Naive B cell (primary cell): ENCODE measurements around the gene PANK4. TPM values are rescaled to one million over a fixed set of nuclear protein-coding genes. Genes with fewer than 3 reads are reported as not detected.

Experiments used
- ATAC-seq, 2 donors: fragments of 150-1000 bp; cut with Tn5 transposase; 2 replicates each; pipeline ENCODE4 v1.10.0; 2021; ENCODE audit warnings: low read depth in 2 of 2, mild to moderate bottlenecking in 2 of 2, moderate library complexity in 2 of 2
- DNase-seq: peaks from one replicate; pipeline ENCODE4 v3.0.0; 2022
- H3K27ac Mint-ChIP-seq, 6 donors: one replicate each; pipeline ENCODE4 v1.8.0; 2020 to 2022; ENCODE audit warnings: mild to moderate bottlenecking in 6 of 6, mixed read lengths in 6 of 6, moderate library complexity in 5 of 6, inconsistent platforms in 2 of 6
- H3K27me3 Mint-ChIP-seq, 3 donors: one replicate each; pipeline ENCODE4 v1.8.0; 2021 to 2022; ENCODE audit warnings: mixed read lengths in 3 of 3, mild to moderate bottlenecking in 1 of 3
- H3K36me3 Mint-ChIP-seq, 2 donors: one replicate each; pipeline ENCODE4 v1.8.0; 2020 to 2022; ENCODE audit warnings: mixed read lengths in 2 of 2, inconsistent platforms in 1 of 2, mild to moderate bottlenecking in 1 of 2
- H3K4me1 Mint-ChIP-seq, 3 donors: one replicate each; pipeline ENCODE4 v1.8.0; 2020 to 2022; ENCODE audit warnings: mixed read lengths in 3 of 3, inconsistent platforms in 1 of 3, mild to moderate bottlenecking in 1 of 3, moderate library complexity in 1 of 3
- H3K4me3 Mint-ChIP-seq, 8 donors: one replicate each; pipeline ENCODE4 v1.8.0; 2020 to 2022; ENCODE audit warnings: mild to moderate bottlenecking in 8 of 8, mixed read lengths in 8 of 8, moderate library complexity in 8 of 8, inconsistent platforms in 2 of 8
- H3K9me3 Mint-ChIP-seq, 7 donors: one replicate each; pipeline ENCODE4 v1.8.0; 2020 to 2022; ENCODE audit warnings: mixed read lengths in 7 of 7, mild to moderate bottlenecking in 5 of 7, inconsistent platforms in 2 of 7, moderate library complexity in 1 of 7
- polyA plus RNA-seq, 6 donors: library from polyadenylated mRNA; unstranded; fragments of 300-500 nt; fragmentation: Illumina TruSeq; gene quantifications; one replicate each; pipeline ENCODE4 v1.2.3, GENCODE V29; 2021; ENCODE audit warnings: low read depth in 6 of 6

Gene PANK4
- polyA plus RNA-seq, 6 donors from 2014 or later = 8.6 to 22.2 (median 9.9) TPM

DNA sequence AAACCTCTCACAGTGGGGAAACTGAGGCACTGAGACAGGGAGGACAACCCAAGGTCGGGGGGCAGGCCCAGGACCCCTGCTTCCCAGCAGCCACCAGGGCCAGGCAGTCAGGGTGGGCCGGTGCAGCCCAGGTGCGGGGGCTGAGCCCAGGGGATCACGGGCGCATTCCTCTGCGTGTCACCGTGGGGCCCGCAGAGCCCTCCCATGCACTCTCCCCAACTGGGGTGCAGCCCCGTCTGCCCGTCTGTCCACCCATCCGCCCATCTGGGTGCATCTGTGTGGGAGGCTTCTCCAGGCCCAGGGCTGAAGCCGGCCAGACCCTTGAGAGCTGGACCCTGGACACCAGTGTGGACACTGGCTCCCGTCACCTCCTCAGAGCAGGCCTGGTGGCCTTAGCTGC is 53.2 kb downstream of the PANK4 start:
- no peaks in the 10 kb centered on the region for H3K36me3 Mint-ChIP-seq
- peaks cover 5 to 12% (median 9%) of the 10 kb centered on the region in 3 donors for H3K4me1 Mint-ChIP-seq
- peaks cover 0 to 20% (median 7%) of the 10 kb centered on the region in 3 donors for H3K27me3 Mint-ChIP-seq
- H3K27ac Mint-ChIP-seq = no peak overlapping the region
- DNase-seq (no peak), ATAC-seq (no peak)
- H3K9me3 Mint-ChIP-seq = no peaks in the 10 kb centered on the region
- no peak overlapping the region for H3K4me3 Mint-ChIP-seq

DNA sequence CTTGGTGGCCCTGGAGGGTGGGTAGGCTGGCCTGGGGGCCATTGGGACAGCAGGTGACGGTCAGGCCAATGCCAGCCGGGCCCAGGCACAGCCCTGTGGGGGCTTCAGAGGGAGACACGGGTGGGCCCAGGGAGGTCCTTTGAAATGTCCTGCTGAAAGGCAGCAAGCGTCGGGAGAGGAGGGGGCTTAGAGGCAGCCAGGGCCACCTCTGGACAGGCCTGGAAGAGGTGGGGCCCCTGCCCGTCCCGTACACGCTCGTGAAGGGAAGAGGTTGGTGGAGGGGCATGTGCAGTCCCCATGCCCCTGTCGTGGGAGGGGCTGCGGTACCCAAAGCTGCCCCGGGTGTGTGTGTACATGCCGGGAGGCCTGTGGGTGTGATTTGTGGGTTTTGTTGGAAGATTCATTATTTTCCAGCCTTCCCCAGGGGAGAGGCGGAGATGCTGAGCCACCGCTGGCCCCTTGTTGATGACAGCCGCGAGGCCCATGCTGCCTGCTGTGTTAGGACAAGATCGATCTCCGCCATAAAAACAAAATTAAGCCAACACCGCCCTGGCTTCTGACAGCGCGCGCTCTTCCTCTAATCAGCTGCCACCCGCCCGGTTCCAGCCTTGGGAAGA is 53.7 kb downstream of the PANK4 start:
- H3K36me3 Mint-ChIP-seq = no peaks in the 10 kb centered on the region

DNA sequence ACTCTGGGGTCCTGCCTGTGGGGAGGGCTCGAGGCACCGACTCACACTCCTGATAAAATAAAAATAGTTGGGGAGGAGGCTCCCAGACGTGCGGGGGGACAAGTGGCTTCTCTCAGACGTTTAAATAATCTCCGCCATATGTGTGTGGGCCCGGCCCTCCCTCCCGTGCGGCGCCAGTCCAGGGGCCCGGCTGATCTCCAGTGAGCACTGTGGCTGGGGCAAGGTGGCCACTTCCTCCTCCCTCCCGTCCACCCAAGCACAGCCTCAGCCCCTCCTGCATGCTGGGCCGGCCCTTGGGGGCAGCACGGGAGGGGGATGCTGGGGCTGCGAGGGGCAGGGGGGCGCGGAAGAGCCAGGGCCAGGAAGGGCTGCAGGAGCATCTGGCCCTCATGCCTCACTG is 54.3 kb downstream of the PANK4 start:
- Mint-ChIP-seq H3K36me3 (no peaks in the 10 kb centered on the region), H3K27ac (no peak overlapping the region), H3K9me3 (no peaks in the 10 kb centered on the region), H3K27me3 (peaks cover 0 to 22% (median 8%) of the 10 kb centered on the region in 3 donors), H3K4me3 (no peak overlapping the region), H3K4me1 (peaks cover 5 to 12% (median 9%) of the 10 kb centered on the region in 3 donors)
- no peak for DNase-seq
- no peak for ATAC-seq

More for the DNA sequence above, 53.7 kb downstream of the PANK4 start:
- Mint-ChIP-seq H3K4me3 (no peak overlapping the region), H3K27ac (no peak overlapping the region), H3K9me3 (no peaks in the 10 kb centered on the region), H3K4me1 (peaks cover 5 to 12% (median 9%) of the 10 kb centered on the region in 3 donors), H3K27me3 (peaks cover 0 to 22% (median 8%) of the 10 kb centered on the region in 3 donors)
- DNase-seq (no peak), ATAC-seq (no peak)

DNA sequence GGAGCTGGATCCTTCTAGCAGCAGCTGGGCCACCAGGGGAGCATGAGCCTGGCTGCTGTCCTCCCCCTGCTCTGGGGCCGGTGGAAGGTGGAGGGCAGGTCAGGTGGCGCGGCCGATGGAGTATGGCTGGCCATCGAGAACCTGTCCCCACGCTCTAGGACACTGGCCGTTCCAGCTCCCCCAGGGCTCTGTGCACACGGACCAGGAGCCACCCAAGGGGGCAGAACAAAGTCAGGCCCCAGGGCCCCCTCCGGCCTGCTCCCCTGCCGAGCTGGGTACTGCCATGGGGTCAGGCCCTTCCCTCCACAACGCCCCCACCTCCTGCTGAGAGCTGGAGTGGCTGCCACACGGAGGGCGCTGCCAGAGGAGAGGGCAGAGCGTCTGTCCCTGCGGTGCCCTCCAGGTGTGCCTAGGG is 54.8 kb downstream of the PANK4 start:
- Mint-ChIP-seq H3K27ac (no peak overlapping the region), H3K36me3 (no peaks in the 10 kb centered on the region), H3K4me3 (no peak overlapping the region), H3K4me1 (peaks cover 6 to 12% (median 9%) of the 10 kb centered on the region in 3 donors), H3K9me3 (no peaks in the 10 kb centered on the region), H3K27me3 (peaks cover 0 to 24% (median 11%) of the 10 kb centered on the region in 3 donors)
- no peak for DNase-seq
- ATAC-seq = no peak

DNA sequence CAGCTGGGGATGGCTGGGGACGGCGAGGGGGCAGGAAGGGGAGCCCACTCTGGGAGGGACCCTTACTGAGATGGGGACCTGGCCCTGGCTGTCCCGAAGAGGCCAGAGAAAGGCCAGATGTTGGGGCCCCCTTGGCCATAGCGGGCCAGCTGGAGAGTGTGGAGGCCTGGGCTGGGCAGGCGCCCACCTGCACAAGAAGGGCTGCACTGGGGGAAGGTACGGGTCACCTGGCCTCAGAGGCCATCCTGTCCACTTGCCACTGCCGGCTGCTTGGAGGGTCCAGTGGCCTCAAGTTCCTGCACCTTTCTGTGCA is 55.3 kb downstream of the PANK4 start:
- Mint-ChIP-seq H3K4me3 (no peak overlapping the region), H3K27ac (no peak overlapping the region), H3K27me3 (peaks cover 0 to 29% (median 16%) of the 10 kb centered on the region in 3 donors)

DNA sequence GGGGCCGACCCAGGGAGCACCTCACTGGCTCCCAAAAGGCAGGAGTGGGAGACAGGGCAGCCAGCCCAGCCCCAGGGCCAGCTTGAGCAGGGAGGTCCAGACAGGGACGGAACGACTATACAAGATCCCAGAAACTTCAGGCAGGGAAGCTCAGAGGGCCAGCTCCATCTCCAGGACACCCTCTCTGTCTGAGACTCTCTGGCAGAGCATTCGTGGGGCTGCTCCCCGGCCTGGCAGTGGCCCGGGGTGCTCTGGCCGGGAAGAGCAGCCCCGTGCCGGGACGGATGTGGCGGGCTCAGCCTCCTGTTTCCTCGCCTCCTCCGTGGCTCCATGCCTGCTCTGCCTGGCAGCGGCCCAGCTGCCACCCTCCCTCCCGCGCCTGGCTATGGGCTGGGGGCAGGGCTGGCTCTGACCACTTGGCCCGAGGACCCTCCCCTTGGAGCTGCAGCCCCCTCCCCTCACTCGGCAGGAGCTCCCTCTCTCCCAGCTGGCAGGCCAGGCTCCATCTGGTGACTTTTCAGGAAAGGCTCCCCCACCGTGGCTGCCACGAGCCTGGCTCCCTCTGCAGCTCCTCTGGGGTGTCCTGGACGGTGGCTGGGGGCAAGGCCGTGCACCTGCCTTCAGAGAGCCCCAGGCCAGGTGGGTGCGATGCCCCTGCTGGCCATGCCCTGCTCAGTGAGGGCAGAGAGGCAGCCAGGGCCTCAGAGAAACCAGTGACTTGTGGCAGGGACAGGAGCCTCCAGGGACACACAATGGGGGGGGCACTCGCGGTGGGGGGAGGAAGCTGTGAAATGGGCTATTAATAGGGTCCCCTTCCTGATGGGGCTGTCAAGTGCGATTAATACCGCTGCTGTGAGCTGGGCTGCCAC is 55.9 kb downstream of the PANK4 start:
- Mint-ChIP-seq H3K36me3 (no peaks in the 10 kb centered on the region), H3K27me3 (peaks cover 0 to 35% (median 16%) of the 10 kb centered on the region in 3 donors), H3K27ac (peak overlapping the region in 1 of 6 donors; percentile 51), H3K4me3 (peak overlapping the region in 1 of 8 donors; percentile 51), H3K4me1 (peaks cover 9 to 16% (median 9%) of the 10 kb centered on the region in 3 donors), H3K9me3 (no peaks in the 10 kb centered on the region)
- ATAC-seq (no peak), DNase-seq (no peak)

More for the DNA sequence above, 55.3 kb downstream of the PANK4 start:
- Mint-ChIP-seq H3K9me3 (no peaks in the 10 kb centered on the region), H3K36me3 (no peaks in the 10 kb centered on the region), H3K4me1 (peaks cover 9 to 16% (median 9%) of the 10 kb centered on the region in 3 donors)
- ATAC-seq = no peak
- DNase-seq = no peak

DNA sequence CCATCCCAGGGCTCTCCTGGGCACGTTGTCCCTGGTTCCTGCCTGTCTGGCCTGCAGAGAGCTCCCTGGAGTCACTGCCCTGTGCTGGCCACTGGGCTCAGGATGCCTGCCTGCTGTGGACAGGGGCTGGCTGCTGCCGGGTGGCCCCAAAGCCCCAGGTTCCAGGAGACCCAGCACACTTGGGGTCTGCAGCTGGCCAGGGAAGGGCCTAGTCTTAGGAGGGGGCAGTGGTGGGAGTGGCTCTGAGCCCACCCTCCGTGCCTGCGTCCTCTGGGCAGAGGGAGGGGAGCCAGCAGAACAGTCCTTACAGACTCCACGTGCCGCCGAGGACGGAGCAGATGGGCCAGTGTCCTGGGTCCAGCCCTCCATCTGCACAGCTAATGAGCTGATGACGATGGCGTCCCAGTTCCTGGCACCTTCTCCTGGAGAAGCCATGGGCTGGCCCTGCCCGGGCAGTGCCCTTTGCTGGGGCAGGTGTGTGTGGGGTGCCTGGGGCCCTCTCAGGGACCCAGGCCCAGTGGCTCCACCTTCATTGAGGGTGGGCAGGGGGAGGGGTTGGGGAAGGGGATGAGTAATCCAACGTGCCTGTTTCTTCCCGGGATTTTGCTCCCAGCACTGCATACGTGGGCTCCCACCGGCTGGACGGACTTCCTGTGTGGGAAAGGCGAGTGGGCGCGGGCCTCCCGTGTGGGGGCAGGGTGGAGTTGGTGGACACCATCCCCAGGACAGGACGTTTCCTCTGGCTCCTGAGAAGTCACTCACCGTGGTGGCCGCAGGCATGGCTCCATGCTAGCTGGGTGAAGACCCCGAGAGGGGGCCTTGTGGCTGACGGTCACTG is 57.1 kb downstream of the PANK4 start:
- Mint-ChIP-seq H3K27ac (no peak overlapping the region), H3K36me3 (no peaks in the 10 kb centered on the region), H3K4me3 (peak overlapping the region in 1 of 8 donors; percentile 29), H3K27me3 (peaks cover 0 to 38% (median 19%) of the 10 kb centered on the region in 3 donors), H3K9me3 (no peaks in the 10 kb centered on the region), H3K4me1 (peaks cover 9 to 16% (median 9%) of the 10 kb centered on the region in 3 donors)
- ATAC-seq = no peak
- DNase-seq = no peak

DNA sequence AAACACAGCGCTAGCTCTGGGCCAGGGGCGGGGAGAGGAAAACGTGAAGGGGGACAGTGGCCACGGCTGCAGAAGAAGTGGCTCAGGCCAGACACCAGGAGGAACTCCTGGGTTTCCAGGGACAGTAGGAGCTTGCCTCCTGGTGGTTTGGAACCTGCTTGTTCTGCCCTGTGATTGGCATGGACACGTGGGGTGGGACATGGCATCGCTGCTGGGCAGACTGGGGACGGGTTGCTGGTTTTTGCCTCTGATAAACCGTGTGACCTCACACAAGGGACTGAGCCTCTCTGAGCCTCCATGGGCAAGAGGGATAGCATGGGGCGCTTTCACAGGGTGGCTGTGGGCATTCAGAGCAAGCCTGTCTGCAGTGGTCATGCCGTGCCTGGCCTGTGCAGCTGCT is 57.9 kb downstream of the PANK4 start:
- H3K4me1 Mint-ChIP-seq = peaks cover 9 to 16% (median 9%) of the 10 kb centered on the region in 3 donors
- H3K4me3 Mint-ChIP-seq = no peak overlapping the region
- no peaks in the 10 kb centered on the region for H3K9me3 Mint-ChIP-seq
- H3K27me3 Mint-ChIP-seq = peaks cover 0 to 46% (median 22%) of the 10 kb centered on the region in 3 donors
- H3K36me3 Mint-ChIP-seq = no peaks in the 10 kb centered on the region
- ATAC-seq (no peak), DNase-seq (no peak)
- no peak overlapping the region for H3K27ac Mint-ChIP-seq

DNA sequence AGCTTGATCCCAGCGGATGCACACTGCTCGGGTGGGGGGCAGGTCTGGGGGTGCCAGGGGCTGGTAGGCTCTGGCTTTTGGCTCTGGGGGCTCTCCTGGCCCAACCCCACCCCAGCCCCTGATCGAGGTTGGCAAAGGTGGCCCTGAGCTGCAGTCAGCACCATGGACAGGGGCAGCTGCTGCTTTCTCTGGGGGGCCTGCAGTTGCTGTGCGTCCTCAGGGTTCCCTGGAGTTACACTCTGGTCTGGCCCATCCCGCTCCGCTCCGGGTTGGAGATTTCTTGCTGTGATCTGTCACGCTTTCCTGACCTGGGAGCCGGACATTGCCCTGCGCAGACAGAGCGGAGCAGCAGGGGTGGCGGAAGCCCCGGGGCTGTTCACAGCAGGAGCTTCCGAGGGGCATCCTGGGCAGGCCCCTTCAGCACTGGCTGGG is 58.3 kb downstream of the PANK4 start:
- no peaks in the 10 kb centered on the region for H3K36me3 Mint-ChIP-seq
- ATAC-seq = no peak
- peaks cover 9 to 16% (median 9%) of the 10 kb centered on the region in 3 donors for H3K4me1 Mint-ChIP-seq
- DNase-seq = peak; percentile 34
- H3K27ac Mint-ChIP-seq = no peak overlapping the region
- peaks cover 0 to 47% (median 22%) of the 10 kb centered on the region in 3 donors for H3K27me3 Mint-ChIP-seq
- H3K4me3 Mint-ChIP-seq = no peak overlapping the region
- no peaks in the 10 kb centered on the region for H3K9me3 Mint-ChIP-seq

DNA sequence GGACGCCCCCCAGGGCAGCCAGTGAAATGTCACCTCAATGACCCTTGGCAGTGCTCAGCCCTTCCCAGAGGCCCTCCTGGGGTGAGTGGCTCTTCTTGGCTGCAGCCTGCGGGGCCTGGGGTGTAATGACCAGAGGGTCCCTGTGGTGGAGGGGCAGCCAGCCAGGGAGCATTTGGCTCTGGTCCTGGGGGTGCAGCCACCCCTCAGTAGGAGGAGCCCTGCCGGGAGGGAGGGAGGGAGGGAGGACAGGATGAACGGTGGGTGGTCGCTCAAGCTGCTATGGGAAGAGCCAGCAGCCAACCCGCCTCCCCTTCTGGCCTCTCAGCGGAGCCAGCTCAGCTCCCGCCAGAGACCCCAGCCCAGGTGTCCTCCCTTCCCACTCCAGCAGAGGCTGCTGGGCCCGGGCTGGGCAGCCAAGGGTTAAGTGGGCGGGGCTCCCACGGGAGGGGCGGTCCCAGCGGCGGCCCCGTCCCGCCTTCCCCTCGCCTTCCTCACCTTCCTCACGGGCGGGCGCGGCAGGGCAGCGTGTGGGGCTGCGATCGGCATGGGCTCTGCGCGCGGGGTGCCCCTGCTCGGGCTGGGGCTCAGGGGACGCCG is 59.3 kb downstream of the PANK4 start:
- Mint-ChIP-seq H3K36me3 (no peaks in the 10 kb centered on the region), H3K27ac (no peak overlapping the region), H3K4me3 (no peak overlapping the region), H3K4me1 (peaks cover 9 to 16% (median 9%) of the 10 kb centered on the region in 3 donors), H3K27me3 (peaks cover 0 to 52% (median 22%) of the 10 kb centered on the region in 3 donors), H3K9me3 (no peaks in the 10 kb centered on the region)
- ATAC-seq = peak in 1 of 2 donors; percentile 45
- no peak for DNase-seq

DNA sequence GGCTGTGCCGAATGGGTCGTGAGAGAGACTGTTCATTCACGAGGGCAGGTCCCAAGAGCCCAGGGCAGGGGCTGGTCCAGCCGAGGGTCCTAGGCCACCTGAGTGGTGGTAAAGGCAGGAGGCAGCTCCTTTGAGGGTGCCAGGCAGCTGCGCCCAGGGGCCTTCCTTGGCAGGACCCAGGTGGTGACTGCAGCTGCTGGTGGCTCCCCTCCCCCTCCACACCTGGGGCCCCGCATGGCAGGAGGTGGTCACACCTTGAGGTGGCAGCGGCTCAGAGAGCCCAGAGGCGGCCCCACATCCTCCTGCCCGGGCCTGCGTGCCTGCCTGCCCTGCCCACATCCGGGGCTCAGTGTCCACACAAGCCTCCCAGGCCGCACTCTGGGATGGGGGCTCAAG is 60.1 kb downstream of the PANK4 start:
- Mint-ChIP-seq H3K4me3 (no peak overlapping the region), H3K4me1 (peaks cover 8 to 16% (median 9%) of the 10 kb centered on the region in 3 donors), H3K36me3 (no peaks in the 10 kb centered on the region), H3K9me3 (no peaks in the 10 kb centered on the region), H3K27ac (peak overlapping the region in 1 of 6 donors; percentile 78), H3K27me3 (peaks cover 0 to 50% (median 22%) of the 10 kb centered on the region in 3 donors)
- ATAC-seq = no peak
- no peak for DNase-seq

DNA sequence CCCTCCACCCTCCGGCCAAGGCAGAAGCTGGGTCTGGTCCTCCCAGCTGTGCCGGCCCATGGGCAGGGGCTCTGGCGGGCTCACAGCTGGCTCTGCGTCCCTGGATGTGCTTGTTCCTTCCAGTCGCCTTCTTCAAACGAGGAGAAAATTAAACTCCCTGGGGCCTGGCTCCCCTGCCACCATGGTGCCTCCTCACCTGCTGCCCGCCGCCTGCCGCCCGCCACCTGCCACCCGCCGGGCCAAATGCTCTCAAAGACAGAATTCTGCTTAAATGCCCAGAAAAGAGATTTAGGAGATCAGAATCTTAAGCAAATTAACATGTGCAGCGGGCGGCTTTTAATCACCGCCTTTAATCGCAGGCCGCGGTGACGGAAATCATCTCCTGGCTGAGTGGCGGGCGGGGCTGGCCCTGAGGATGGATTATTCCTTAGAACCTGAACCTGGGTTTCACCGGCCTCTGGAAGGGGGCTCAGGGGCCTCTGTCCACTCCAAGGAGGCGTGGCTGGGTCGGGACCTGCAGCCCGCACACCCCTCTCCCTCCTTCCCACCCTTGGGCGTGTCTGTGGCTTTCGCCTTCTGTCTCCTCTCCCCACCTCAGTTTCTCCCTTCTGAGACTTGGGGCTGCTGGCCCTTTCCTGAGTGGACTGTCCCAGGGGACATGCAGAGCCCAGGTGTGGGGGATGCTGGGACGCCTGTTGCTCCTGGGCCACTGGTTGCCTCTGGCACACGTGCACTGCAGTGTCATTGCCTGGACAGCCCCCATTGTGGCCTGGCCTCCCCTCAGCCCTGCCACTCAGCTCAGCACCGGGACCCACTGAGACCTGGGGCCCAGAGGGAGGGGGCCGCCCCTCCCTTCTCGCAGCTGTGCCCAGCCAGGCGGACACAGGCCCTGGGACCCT is 60.8 kb downstream of the PANK4 start:
- Mint-ChIP-seq H3K27me3 (peaks cover 0 to 44% (median 22%) of the 10 kb centered on the region in 3 donors), H3K36me3 (no peaks in the 10 kb centered on the region), H3K9me3 (no peaks in the 10 kb centered on the region), H3K4me3 (no peak overlapping the region), H3K27ac (no peak overlapping the region), H3K4me1 (peaks cover 4 to 11% (median 4%) of the 10 kb centered on the region in 3 donors)
- no peak for ATAC-seq
- no peak for DNase-seq
